ES-I3 (cell line): ENCODE data around the gene HBS1L.

Experiments used
- H3K36me3 ChIP-seq: 2 replicates; pipeline ENCODE4 v1.6.1; 2013; ENCODE audit warnings: mild to moderate bottlenecking, low read length, control low read depth, moderate library complexity; ENCODE audit not compliant: insufficient read depth
- H3K4me1 ChIP-seq: 2 replicates; pipeline ENCODE4 v1.6.1; 2013; ENCODE audit warnings: mild to moderate bottlenecking, control low read depth, low read length; ENCODE audit not compliant: insufficient read depth
- H3K9ac ChIP-seq: 2 replicates; pipeline ENCODE4 v1.6.1; 2013; ENCODE audit warnings: low read depth, mild to moderate bottlenecking, low read length, moderate library complexity
- H3K9me3 ChIP-seq: 2 replicates; pipeline ENCODE4 v1.6.1; 2013; ENCODE audit warnings: mild to moderate bottlenecking, low read length, moderate library complexity; ENCODE audit not compliant: control insufficient read depth, insufficient read depth

Gene HBS1L

DNA sequence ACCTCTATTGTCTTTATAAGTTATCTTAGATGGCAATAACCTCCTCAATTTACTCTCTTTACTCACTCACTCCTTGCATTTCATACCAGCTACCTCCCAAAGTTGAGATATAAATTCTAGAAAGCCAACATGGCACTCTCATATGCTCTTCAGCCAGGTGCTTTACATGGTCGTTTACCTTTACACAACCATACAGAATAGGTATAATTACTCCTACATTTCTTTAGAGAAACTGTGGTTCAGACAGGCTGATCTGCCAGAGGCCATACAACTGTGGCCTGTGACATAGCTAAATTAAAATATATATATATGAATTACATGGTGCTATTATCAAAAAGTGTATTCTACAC is 45.7 kb downstream of the HBS1L start:
- Histone ChIP-seq H3K4me1 (no peaks in the 10 kb centered on the region), H3K9ac (no peak overlapping the region), H3K9me3 (no peaks in the 10 kb centered on the region)

DNA sequence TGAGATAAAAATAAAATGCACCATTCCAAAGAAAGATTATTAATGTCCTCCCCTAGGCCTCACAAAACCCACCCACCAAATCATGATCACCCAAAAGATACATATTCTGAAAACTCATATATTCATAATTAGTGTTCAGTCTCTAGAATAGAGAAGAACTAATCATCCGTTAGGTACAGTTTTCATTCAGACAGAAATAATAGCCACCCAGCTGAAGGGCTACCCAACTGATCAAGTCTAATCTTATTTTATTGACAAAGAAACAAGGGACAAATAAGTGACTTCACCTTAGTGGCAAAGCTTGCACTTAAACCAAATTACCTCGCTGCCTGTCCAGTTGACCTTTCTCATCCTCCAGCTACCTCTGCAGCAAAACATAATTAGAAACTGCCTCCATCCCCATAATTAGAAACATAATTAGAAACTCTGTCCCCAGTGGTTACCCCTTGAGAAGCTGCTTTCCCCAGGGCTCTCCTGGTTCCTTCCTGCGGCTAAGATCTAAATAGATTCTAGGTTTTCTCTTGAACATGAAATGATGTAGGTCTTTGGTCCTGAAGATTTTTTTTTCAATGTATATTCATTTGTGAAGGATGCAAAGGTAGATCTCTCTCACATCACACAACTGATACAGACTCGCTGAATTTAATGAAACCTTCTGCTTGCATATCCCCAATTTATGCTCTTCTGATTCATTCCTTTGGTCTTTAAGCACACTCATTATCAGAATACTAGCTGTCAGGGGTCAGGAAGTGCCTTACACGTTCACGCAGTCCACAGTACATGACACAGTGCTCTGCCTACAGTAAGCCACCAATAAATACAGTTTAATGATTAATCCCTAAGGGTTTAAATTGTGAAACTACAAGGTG is 46.3 kb downstream of the HBS1L start:
- H3K36me3 ChIP-seq: no peaks in the 10 kb centered on the region
- no peaks in the 10 kb centered on the region for H3K9me3 ChIP-seq
- no peak overlapping the region for H3K9ac ChIP-seq
- H3K4me1 ChIP-seq: no peaks in the 10 kb centered on the region

More for the DNA sequence above, 45.7 kb downstream of the HBS1L start:
- H3K36me3 ChIP-seq: no peaks in the 10 kb centered on the region

DNA sequence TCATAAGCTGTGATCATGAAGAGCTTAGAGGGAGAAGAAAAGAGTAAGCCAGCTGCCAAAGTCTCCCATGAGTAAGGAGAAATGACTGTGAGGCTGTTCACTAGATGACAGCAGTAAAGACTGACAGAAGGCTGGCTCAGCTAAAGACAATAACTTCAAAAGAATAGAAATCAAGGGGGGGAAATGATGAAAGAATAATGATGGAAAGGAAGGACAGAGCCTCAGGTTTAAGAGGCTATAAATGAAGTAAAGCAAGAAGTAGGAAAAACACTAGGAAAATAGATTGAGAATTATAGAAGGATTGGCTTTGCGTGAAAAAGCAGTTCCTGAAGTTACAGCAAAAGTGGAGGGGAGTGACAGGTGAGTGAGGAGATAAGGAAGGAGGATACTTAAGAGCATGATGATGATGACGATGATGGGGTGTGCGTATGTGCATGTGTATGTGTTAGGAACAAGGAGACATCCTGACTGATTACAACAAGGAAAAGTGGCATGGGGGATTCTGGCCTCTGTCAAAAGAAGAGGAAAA is 48.2 kb downstream of the HBS1L start:
- Histone ChIP-seq H3K4me1 (no peaks in the 10 kb centered on the region), H3K9ac (no peak overlapping the region), H3K9me3 (no peaks in the 10 kb centered on the region), H3K36me3 (no peaks in the 10 kb centered on the region)

DNA sequence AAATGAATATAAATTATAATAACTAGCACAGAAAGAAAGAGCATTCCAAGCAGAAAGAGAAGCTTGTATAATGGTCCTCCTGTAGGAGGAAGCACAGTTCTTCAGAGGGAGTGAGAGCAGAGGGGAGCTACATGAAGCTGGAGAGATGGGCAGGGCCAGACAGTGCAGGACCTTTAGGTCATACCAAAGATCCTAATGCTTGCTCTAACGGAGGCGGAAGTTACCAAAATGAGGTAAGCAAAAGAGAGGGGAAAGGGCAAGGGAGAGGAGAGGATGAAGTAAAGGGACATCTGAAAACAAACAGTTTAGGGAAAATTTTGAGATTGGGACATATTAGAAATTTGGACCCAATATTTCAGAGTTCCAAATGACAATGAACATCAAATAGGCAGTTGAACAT is 50.2 kb downstream of the HBS1L start:
- Histone ChIP-seq H3K9me3 (no peaks in the 10 kb centered on the region), H3K36me3 (no peaks in the 10 kb centered on the region), H3K4me1 (no peaks in the 10 kb centered on the region), H3K9ac (no peak overlapping the region)

DNA sequence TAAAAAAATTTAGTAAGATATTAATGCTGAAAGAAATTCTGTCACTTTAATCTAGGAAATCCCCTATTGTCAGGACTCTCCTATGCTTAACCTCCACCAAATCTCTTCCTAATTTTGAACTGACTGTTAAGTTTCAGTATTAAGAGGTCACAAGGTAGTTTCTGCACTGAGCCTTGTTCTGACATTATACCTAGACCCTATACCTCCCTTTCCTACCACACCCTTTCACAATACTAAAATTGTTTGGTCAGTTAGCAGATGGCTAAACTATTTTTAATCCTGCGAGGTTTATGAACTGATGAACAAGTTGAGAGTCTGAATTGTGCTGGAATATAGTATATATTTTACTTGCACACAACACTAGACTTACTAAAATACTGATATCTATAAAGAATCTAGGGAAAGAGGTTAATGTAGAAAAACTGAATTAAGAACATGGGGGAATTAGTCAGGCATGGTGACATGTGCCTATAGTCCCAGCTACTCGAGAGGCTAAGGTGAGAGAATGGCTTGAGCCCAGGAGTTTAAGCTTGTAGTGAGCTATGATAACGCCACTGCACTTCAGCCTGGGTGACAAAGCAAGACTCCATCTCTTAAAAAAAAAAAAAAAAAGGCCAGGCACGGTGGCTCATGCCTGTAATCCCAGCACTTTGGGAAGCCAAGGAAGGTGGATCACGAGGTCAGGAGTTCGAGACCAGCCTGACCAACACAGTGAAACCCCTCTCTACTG is 51.5 kb downstream of the HBS1L start:
- no peaks in the 10 kb centered on the region for H3K4me1 ChIP-seq
- no peaks in the 10 kb centered on the region for H3K36me3 ChIP-seq
- no peaks in the 10 kb centered on the region for H3K9me3 ChIP-seq
- H3K9ac ChIP-seq: no peak overlapping the region

DNA sequence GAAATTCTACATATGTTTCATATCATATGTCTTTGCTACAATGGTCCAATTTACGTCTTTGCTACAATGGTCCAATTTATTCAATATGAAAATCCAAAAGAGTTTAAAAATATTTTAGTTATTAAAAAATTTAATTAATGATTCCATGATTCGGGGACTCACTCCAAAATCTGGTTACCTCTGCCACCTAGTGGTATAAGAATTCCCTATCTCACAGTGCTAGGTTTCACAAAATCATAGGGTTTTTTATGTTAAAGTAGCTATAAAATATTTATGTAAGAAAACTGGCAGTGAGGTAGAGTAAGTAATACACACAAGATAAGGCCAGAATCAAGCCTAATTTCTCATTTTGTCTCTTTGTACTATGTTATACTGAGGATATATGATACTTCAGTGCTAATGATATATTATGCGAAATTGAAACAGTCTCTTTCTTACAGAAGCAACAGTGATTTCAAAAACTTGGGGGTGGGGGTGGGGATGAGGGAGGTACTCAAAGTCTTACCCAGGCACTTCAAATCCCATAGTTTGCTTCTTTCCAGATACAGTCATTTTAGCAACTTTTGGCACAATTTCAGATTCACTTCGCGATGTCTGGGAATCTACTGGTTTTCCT is 52.3 kb downstream of the HBS1L start:
- Histone ChIP-seq H3K36me3 (no peaks in the 10 kb centered on the region), H3K4me1 (no peaks in the 10 kb centered on the region), H3K9ac (no peak overlapping the region)

DNA sequence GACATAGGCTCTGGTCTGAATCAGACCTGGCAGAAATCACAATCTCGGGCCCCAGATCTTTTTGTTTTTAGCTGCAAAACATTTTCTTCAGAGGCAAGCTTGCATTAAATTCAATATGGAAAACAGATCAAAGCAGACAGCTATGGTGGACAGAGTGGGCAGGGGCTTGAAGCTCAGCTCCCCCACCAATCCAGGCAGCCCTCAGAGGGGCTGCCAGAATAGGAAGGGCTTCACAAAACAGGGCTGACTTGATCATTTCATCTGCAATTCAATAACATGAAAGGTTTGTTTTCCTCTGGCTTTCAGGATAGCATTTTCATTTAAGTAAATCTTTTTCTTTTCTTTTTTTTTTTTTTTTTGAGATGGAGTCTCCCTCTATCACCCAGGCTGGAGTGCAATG is 55.5 kb downstream of the HBS1L start:
- H3K36me3 ChIP-seq: no peaks in the 10 kb centered on the region; the same call in 1 of the 2 replicates
- no peaks in the 10 kb centered on the region for H3K4me1 ChIP-seq
- H3K9ac ChIP-seq: no peak overlapping the region
- no peaks in the 10 kb centered on the region for H3K9me3 ChIP-seq

More for the DNA sequence above, 52.3 kb downstream of the HBS1L start:
- H3K9me3 ChIP-seq: no peaks in the 10 kb centered on the region

DNA sequence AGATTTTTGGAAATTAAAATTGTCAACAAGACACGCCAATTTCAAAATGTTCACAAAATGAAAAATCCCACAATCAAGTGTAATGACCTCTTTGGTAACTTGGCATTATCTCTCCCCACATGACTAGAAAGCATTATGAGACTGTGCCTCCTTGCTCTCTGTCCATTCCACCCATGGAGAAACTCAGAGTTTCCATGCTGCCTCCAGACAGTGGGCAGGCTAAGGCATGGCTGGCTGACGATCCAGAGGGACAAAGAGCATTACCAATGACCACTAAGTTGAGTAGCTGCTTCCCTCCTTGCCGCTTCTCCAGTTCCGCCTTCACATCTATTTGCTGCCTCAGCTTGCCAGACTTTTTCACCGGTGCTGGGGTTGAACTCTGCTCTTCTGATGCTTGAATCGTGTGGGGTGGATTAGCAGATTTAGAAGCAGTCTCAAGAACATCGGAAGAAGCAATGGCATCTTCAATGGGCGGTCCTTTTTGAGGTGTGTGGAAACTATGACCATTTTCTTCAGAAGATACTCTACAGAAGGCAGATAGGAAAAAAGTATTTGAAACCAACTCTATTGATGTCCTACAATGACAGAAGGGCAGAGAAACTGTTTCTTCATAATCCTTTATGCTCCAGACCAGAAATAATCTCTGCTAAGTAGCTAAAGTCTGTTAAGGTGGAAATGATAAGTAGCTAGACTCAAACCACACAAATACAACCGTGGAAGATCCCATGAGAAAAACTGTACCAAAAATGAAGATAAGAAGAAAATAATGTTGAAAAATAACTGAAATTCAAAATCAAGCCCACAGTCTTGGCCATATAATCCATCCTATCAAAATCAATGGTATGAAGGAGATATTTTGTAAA is 57.3 kb downstream of the HBS1L start:
- H3K9me3 ChIP-seq: no peaks in the 10 kb centered on the region
- no peak overlapping the region for H3K9ac ChIP-seq
- H3K4me1 ChIP-seq: no peaks in the 10 kb centered on the region
- H3K36me3 ChIP-seq: peaks cover 3% of the 10 kb centered on the region

DNA sequence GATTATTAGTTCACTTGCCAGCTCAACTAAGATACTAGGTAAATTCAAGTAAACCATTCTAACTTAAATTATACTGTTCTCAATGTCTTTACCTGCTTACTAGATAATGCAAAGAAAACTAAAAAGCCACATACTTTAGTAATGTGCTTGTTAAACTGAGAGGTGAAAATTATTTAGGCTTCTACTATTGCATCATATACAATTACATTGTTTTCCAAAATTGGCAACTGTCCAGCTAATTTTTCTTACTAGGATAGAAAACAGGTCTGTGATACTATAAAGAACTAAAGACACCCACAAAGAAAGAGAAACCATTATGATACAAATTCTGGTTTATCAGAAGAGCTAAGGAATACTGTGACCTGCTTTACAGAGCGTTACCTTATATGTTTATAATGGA is 59.1 kb downstream of the HBS1L start:
- H3K36me3 ChIP-seq: peaks cover 3% of the 10 kb centered on the region

DNA sequence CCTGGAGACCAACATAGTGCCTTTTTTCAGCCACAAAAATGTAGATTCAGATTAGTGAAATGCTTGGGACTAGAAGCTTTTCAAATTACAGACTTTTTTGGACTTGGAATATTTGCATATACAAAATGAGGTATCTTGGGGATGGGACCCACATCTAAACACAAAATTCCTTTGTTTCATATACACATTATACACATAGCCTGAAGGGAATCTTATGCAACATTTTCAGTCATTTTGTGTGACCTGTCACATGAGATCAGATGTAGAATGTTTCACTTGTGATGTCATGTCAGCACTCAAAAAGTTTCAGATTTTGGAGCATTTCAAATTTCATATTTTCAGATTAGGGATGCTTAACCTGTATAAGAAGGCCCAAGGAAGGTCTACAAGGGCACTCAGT is 60.2 kb downstream of the HBS1L start:
- no peak overlapping the region for H3K9ac ChIP-seq
- H3K9me3 ChIP-seq: no peaks in the 10 kb centered on the region
- no peaks in the 10 kb centered on the region for H3K4me1 ChIP-seq
- H3K36me3 ChIP-seq: peaks cover 3% of the 10 kb centered on the region

More for the DNA sequence above, 59.1 kb downstream of the HBS1L start:
- H3K4me1 ChIP-seq: no peaks in the 10 kb centered on the region
- no peak overlapping the region for H3K9ac ChIP-seq
- H3K9me3 ChIP-seq: no peaks in the 10 kb centered on the region

DNA sequence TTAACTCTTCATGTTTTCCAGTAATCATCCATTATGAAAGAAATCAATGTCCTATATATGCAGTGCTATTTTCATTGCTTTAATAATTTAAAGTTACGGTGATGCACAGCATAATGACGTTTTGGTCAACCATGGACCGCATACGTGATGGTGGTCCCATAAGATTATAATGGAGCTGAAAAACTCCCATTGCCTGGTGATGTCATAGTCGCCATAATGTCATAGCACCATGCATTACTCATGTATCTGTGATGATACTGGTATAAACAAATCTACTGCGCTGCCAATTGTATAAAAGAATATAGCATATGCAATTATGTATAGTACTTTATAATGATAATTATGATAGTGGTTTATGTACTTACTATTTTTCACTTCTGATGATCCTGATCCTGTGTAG is 62.5 kb downstream of the HBS1L start:
- Histone ChIP-seq H3K4me1 (no peaks in the 10 kb centered on the region), H3K36me3 (peaks cover 5% of the 10 kb centered on the region), H3K9ac (no peak overlapping the region), H3K9me3 (no peaks in the 10 kb centered on the region)

DNA sequence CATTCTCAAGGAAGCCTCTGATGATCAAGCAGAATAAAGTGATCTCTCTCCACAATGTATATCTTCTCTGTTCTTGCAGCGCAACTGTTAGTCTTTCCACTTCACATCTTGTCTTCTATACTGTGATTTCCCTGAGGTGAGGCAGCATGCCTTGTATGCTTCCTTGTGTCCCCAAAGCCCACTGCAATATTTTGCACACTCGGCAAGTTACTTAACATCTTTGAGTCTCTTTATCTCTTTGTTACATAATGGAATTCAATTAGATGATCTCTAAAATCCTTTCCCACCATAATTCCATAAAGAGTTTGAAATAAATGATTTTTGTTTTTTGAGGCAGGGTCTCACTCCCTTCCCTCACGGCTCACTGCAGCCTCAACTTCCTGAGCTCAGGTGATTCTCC is 64.4 kb downstream of the HBS1L start:
- Histone ChIP-seq H3K4me1 (no peaks in the 10 kb centered on the region), H3K9me3 (no peaks in the 10 kb centered on the region), H3K9ac (no peak overlapping the region), H3K36me3 (peaks cover 5% of the 10 kb centered on the region; the same call in 1 of the 2 replicates)

DNA sequence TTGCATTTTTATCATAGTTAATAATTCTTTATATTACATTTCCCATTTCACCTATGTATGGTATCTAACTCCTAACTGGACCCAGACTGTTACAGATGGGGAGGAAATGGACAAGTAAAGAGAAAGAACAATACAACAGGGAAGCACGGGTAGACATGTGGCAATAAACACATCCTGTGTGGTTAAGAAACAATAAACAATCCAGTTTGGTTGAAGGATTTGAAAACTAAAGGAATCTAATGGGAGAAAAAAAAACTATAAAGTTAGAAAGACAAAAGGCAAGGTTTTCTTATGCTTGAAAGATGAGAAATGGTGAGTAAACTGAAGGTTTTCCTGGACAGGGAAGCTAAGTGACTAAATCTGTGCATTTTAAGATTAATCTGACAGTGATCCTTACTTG is 69.8 kb downstream of the HBS1L start:
- H3K36me3 ChIP-seq: peaks cover 8% of the 10 kb centered on the region

DNA sequence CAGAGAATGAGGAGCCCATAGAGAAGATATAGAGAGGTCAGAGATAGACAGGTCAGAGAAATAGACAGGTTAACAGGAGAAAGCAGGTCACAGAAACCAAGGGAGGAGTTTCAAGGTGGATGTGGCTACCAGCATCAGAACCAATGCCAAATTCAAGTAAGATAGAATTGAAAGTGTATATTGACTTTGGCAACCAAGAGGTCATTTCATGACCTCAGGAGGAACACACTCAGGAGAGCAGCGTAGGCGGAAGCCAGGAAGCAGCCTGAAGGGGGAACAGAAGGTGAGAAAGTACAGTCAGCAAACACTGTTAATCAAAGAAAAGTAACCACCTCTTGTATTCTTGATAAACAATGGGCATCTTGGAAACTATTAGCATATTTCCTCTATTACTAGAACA is 70.8 kb downstream of the HBS1L start:
- Histone ChIP-seq H3K36me3 (peaks cover 8% of the 10 kb centered on the region), H3K9me3 (no peaks in the 10 kb centered on the region), H3K9ac (no peak overlapping the region), H3K4me1 (no peaks in the 10 kb centered on the region)

More for the DNA sequence above, 69.8 kb downstream of the HBS1L start:
- Histone ChIP-seq H3K4me1 (no peaks in the 10 kb centered on the region), H3K9ac (no peak overlapping the region), H3K9me3 (no peaks in the 10 kb centered on the region)
